Mesothelial cell of epicardium (in vitro differentiated cells): ENCODE results near the gene CALY. TPM values are rescaled to one million over a fixed set of nuclear protein-coding genes. Genes with fewer than 3 reads are reported as not detected.

Experiments used
- DNase-seq, 2 experiments: peaks; one replicate each; pipeline ENCODE4 v3.0.0; 2021; ENCODE audit warnings: low spot score in 2 of 2; ENCODE audit not compliant: unreplicated experiment in 2 of 2
- H3K27ac Mint-ChIP-seq: 2 replicates; pipeline ENCODE4 v1.8.0; 2021; ENCODE audit warnings: mixed read lengths
- H3K27me3 Mint-ChIP-seq: 2 replicates; pipeline ENCODE4 v1.8.0; 2021; ENCODE audit warnings: low read depth, mixed read lengths
- H3K36me3 Mint-ChIP-seq: 2 replicates; pipeline ENCODE4 v1.8.0; 2021; ENCODE audit warnings: mixed read lengths
- H3K4me1 Mint-ChIP-seq: 2 replicates; pipeline ENCODE4 v1.8.0; 2021; ENCODE audit warnings: mixed read lengths
- H3K4me3 Mint-ChIP-seq: 2 replicates; pipeline ENCODE4 v1.8.0; 2021; ENCODE audit warnings: mild to moderate bottlenecking, moderate library complexity, mixed read lengths
- H3K9me3 Mint-ChIP-seq: 2 replicates; pipeline ENCODE4 v1.8.0; 2021; ENCODE audit warnings: mixed read lengths
- CTCF ChIP-seq: fragments of 200-600 bp; sonication (generic); IDR thresholded peaks from one replicate; pipeline ENCODE4 v1.5.0; 2021; ENCODE audit warnings: antibody characterized with exemption; ENCODE audit not compliant: unreplicated experiment
- total RNA-seq: library from RNA; stranded (reverse); gene quantifications from 3 replicates; pipeline ENCODE4 v1.2.1, GENCODE V29; 2021

CALY gene
- total RNA-seq, 1 donor from 2014 or later = 2.1 TPM

DNA sequence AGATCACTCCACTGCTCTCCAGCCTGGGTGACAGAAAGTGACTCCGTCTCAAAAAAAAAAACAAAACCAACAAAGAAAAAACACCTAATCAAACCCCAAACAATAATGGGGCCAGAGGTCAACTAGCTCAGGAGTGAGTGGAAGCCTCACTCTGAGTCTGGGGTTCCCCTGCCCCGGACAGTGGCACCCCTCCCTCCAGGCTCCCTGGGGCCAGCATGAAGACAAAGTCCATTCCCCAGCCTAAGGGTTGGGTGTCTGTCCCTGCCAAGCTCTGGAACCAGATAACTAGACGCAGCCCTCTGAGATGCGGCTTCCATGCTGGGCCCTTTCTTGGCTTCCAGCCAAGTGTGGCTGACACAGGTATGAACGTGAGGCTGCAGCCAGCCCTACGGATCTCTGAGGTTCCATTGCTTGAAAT lies 22.9 kb upstream of the CALY start:
- DNase-seq = peak in 1 of 2 experiments; percentile 70
- H3K9me3 Mint-ChIP-seq = no peaks in the 10 kb centered on the region
- no peak overlapping the region for H3K4me3 Mint-ChIP-seq
- H3K27ac Mint-ChIP-seq = peak overlapping the region; percentile 84
- TF ChIP-seq CTCF = no peak
- peaks cover 14% of the 10 kb centered on the region for H3K36me3 Mint-ChIP-seq
- H3K4me1 Mint-ChIP-seq = peaks cover 23% of the 10 kb centered on the region
- no peaks in the 10 kb centered on the region for H3K27me3 Mint-ChIP-seq

DNA sequence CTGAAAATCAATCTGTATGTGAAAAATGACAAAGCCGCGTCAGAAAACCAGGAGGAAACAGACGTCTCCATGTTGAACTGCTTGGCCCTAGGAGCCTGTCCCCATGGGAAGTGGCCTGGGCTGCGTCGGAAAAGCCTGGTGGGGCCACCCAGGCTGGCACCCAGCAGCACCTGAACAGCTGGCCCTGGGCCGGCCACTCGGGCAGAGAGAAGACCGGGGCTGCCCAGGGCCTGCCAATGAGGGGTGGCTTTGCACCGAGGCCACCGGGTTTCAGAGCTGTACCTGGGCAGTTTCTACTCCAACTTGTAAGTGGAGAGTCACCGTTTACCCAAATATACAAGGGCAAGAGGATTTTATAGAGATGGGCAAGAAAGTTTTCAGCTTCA lies 22.2 kb upstream of the CALY start:
- Mint-ChIP-seq H3K27ac (no peak overlapping the region), H3K4me3 (peak overlapping the region; percentile 22)

GRCh38 chr10:133358162-133358924 lies 21.6 kb upstream of the CALY start:
- H3K4me1 Mint-ChIP-seq = peaks cover 20% of the 10 kb centered on the region
- no peaks in the 10 kb centered on the region for H3K27me3 Mint-ChIP-seq
- DNase-seq = no peak
- no peak for TF ChIP-seq CTCF
- no peak overlapping the region for H3K27ac Mint-ChIP-seq
- peaks cover 11% of the 10 kb centered on the region for H3K36me3 Mint-ChIP-seq
- peak overlapping the region; percentile 22 for H3K4me3 Mint-ChIP-seq
- no peaks in the 10 kb centered on the region for H3K9me3 Mint-ChIP-seq

More for the DNA sequence above, 22.2 kb upstream of the CALY start:
- TF ChIP-seq CTCF = no peak
- Mint-ChIP-seq H3K9me3 (no peaks in the 10 kb centered on the region), H3K4me1 (peaks cover 20% of the 10 kb centered on the region), H3K36me3 (peaks cover 11% of the 10 kb centered on the region), H3K27me3 (no peaks in the 10 kb centered on the region)
- no peak for DNase-seq

GRCh38 chr10:133357285-133358161 lies 20.8 kb upstream of the CALY start, which contains the start of gene FUOM:
Gene FUOM, minus strand, starts transcription at chr10:133358019. Its CDS starts 12 bp downstream, at chr10:133358007.
- peaks cover 11% of the 10 kb centered on the region for H3K36me3 Mint-ChIP-seq

More at GRCh38 chr10:133357285-133358161, 20.8 kb upstream of the CALY start, which contains the start of gene FUOM:
- peaks cover 20% of the 10 kb centered on the region for H3K4me1 Mint-ChIP-seq
- DNase-seq = peak in 1 of 2 experiments; percentile 80
- peak within 1 kb of the TSS; percentile 77 for H3K27ac Mint-ChIP-seq
- TF ChIP-seq CTCF = no peak
- peak within 1 kb of the TSS; percentile 73 for H3K4me3 Mint-ChIP-seq
- H3K9me3 Mint-ChIP-seq = no peaks in the 10 kb centered on the region
- no peaks in the 10 kb centered on the region for H3K27me3 Mint-ChIP-seq
